K562 (cell line): ENCODE results near the gene JPT1. TPM values are rescaled to one million over a fixed set of nuclear protein-coding genes. Genes with fewer than 3 reads are reported as not detected.
A peak's percentile ranks its signal among the peaks of the same experiment; 100 is the strongest.

Experiments
- ATAC-seq: fragments of 200-7000 bp; cut with Tn5 transposase; 3 replicates; pipeline ENCODE4 v1.9.1; 2020; ENCODE audit warnings: moderate library complexity
- BruUV-seq: library from RNA; stranded (reverse); fragments of 400-500 nt; replicated peaks from 2 replicates; lab custom pipeline; 2021; lab: Mats Ljungman, UMichigan
- CTCF ChIA-PET: fragments of 300-600 bp; formaldehyde crosslinking; extraction: SDS; loops from one replicate; lab custom pipeline; 2021; ENCODE audit warnings: low intra/inter-chr PET ratio; lab: Yijun Ruan, JAX
- POLR2A ChIA-PET: fragments of 300-600, 350-650 bp; sonication (Branson Sonifier 250); formaldehyde crosslinking; extraction: SDS; loops from one replicate; lab custom pipeline; 2021; ENCODE audit warnings: antibody characterized with exemption, inconsistent platforms; lab: Yijun Ruan, JAX
- DNase-seq, 4 experiments: peaks; one replicate each; pipeline versions ENCODE4 v3.0.0 to v3.0.0-alpha.2; 2011 to 2018; ENCODE audit warnings: low spot score in 3 of 4, mixed read lengths in 3 of 4; ENCODE audit errors: extremely low read depth in 1 of 4
- FAIRE-seq: peaks from 2 replicates; lab custom pipeline; 2011; peaks lifted over from hg19 to GRCh38; lab: Jason Lieb, UNC
- H2AFZ ChIP-seq: 2 replicates; pipeline ENCODE4 v1.6.0; 2011; ENCODE audit warnings: low read depth, low read length, control low read depth, inconsistent platforms
- H3K27ac ChIP-seq: fragments of 200-600 bp; 3 replicates; pipeline ENCODE4 v1.8.0; 2011; ENCODE audit warnings: low read depth, mild to moderate bottlenecking, control low read depth, inconsistent platforms, low read length, moderate library complexity, mixed read lengths; ENCODE audit errors: extremely low read depth
- H3K27me3 ChIP-seq, 2 experiments: fragments of 300-600 bp in 1 of 2; 2 replicates in 1 of 2; 3 replicates in 1 of 2; pipeline versions ENCODE4 v1.6.0 to v1.8.0; 2011; ENCODE audit warnings: inconsistent platforms in 2 of 2, low read length in 2 of 2, mild to moderate bottlenecking in 1 of 2, mixed read lengths in 1 of 2, moderate library complexity in 1 of 2; ENCODE audit not compliant: control insufficient read depth in 2 of 2, insufficient read depth in 2 of 2
- H3K36me3 ChIP-seq: fragments of 300-600 bp; 3 replicates; pipeline ENCODE4 v1.8.0; 2011; ENCODE audit warnings: mild to moderate bottlenecking, low read length, inconsistent platforms; ENCODE audit not compliant: control insufficient read depth, insufficient read depth
- H3K4me1 ChIP-seq, 2 experiments: fragments of 200-600 bp in 1 of 2; replicated peaks in 1 of 2; 2 replicates in 1 of 2; 3 replicates in 1 of 2; pipeline versions ENCODE4 v1.5.1 to v1.8.0; 2011; ENCODE audit warnings: inconsistent platforms in 2 of 2, low read length in 2 of 2, mild to moderate bottlenecking in 1 of 2, mixed read lengths in 1 of 2, moderate library complexity in 1 of 2; ENCODE audit not compliant: control insufficient read depth in 2 of 2, insufficient read depth in 2 of 2
- H3K4me2 ChIP-seq: 2 replicates; pipeline ENCODE4 v1.6.1; 2011; ENCODE audit warnings: low read length, control low read depth, inconsistent platforms, mixed read lengths; ENCODE audit not compliant: insufficient read depth
- H3K4me3 ChIP-seq: fragments of 200-600 bp; sonication (generic), shearing (Covaris generic); 2 replicates; pipeline ENCODE4 v1.5.1; 2016; ENCODE audit warnings: control low read depth, inconsistent platforms
- H3K79me2 ChIP-seq: fragments of 200-600 bp; 3 replicates; pipeline ENCODE4 v1.8.0; 2011; ENCODE audit warnings: low read length, inconsistent platforms; ENCODE audit not compliant: control insufficient read depth, insufficient read depth
- H3K9ac ChIP-seq, 2 experiments: 2 replicates each; pipeline versions ENCODE4 v1.6.0 to v1.6.1; 2011; ENCODE audit warnings: low read depth in 2 of 2, low read length in 2 of 2, control low read depth in 1 of 2, inconsistent platforms in 1 of 2, mild to moderate bottlenecking in 1 of 2, mixed read lengths in 1 of 2; ENCODE audit not compliant: insufficient read depth in 1 of 2
- H3K9me1 ChIP-seq: one replicate; pipeline ENCODE4 v1.6.0; 2011; ENCODE audit warnings: inconsistent platforms, mild to moderate bottlenecking, low read length, moderate library complexity; ENCODE audit not compliant: control insufficient read depth, insufficient read depth
- H3K9me3 ChIP-seq: replicated peaks from 2 replicates; pipeline ENCODE4 v1.5.1; 2011; ENCODE audit warnings: low read depth, low read length, inconsistent platforms; ENCODE audit not compliant: control insufficient read depth, insufficient read depth
- H4K20me1 ChIP-seq: replicated peaks from 2 replicates; pipeline ENCODE4 v1.6.1; 2011; ENCODE audit warnings: low read length, inconsistent platforms, mixed read lengths; ENCODE audit not compliant: control insufficient read depth, insufficient read depth
- CTCF ChIP-seq, 3 experiments: IDR thresholded peaks in 2 of 3; conservative IDR thresholded peaks in 1 of 3; 2 replicates each; pipeline ENCODE4 v1.5.1; 2011 to 2012; ENCODE audit warnings: low read length in 3 of 3, mild to moderate bottlenecking in 3 of 3, control low read depth in 2 of 3, improper control_type of control experiment in 1 of 3, inconsistent platforms in 1 of 3, low read depth in 1 of 3, mixed read lengths in 1 of 3, moderate library complexity in 1 of 3; ENCODE audit not compliant: insufficient read depth in 2 of 3
- HMGN3 ChIP-seq: IDR thresholded peaks from 2 replicates; pipeline ENCODE4 v1.6.1; 2011; ENCODE audit warnings: borderline replicate concordance, low read depth, mild to moderate bottlenecking, mixed read lengths, low read length; ENCODE audit not compliant: insufficient read length; ENCODE audit errors: extremely low read depth
- L3MBTL2 ChIP-seq: fragments of 450-650 bp; IDR thresholded peaks from 2 replicates; pipeline ENCODE4 v1.6.1; 2016; ENCODE audit warnings: mild to moderate bottlenecking, moderate library complexity
- NFYB ChIP-seq: IDR thresholded peaks from 2 replicates; pipeline ENCODE4 v1.6.1; 2011; ENCODE audit warnings: mild to moderate bottlenecking, moderate library complexity; ENCODE audit not compliant: insufficient read length; ENCODE audit errors: extremely low read depth
- PHF20 ChIP-seq: fragments of 450-650 bp; IDR thresholded peaks from 2 replicates; pipeline ENCODE4 v1.6.1; 2018; ENCODE audit not compliant: partially characterized antibody
- RAD21 ChIP-seq, 2 experiments: fragments of 250-450 bp in 1 of 2; fragments of 450-650 bp in 1 of 2; sonication (Bioruptor Pico) in 1 of 2; formaldehyde crosslinking in 1 of 2; IDR thresholded peaks in 1 of 2; conservative IDR thresholded peaks in 1 of 2; 2 replicates each; pipeline versions ENCODE4 v1.4.0 to v1.8.0; 2020 to 2022; ENCODE audit warnings: mild to moderate bottlenecking in 2 of 2, moderate library complexity in 1 of 2
- RBM25 ChIP-seq: fragments of 200-400 bp; formaldehyde crosslinking; IDR thresholded peaks from 2 replicates; pipeline ENCODE4 v1.6.1; 2018; ENCODE audit warnings: low read length, low read depth, moderate library complexity; ENCODE audit not compliant: severe bottlenecking
- THAP7 ChIP-seq: fragments of 250-450 bp; sonication (Bioruptor Pico); IDR thresholded peaks from 2 replicates; pipeline ENCODE4 v1.5.0; 2021
- U2AF1 ChIP-seq: fragments of 200-400 bp; formaldehyde crosslinking; optimal IDR thresholded peaks from 2 replicates; pipeline ENCODE3; 2017; ENCODE audit warnings: mild to moderate bottlenecking, low read depth, low read length, moderate library complexity
- UBTF ChIP-seq, 2 experiments: IDR thresholded peaks; 2 replicates each; pipeline ENCODE4 v1.6.1; 2012; ENCODE audit warnings: improper control_type of control experiment in 2 of 2, low read depth in 2 of 2, low read length in 2 of 2, borderline replicate concordance in 1 of 2
- ZBTB17 ChIP-seq: fragments of 450-650 bp; formaldehyde crosslinking; IDR thresholded peaks from 2 replicates; pipeline ENCODE4 v1.4.0; 2020; ENCODE audit warnings: mild to moderate bottlenecking
- ZFP1 ChIP-seq: fragments of 450-650 bp; formaldehyde crosslinking; IDR thresholded peaks from 2 replicates; pipeline ENCODE4 v1.4.0; 2020; ENCODE audit warnings: mild to moderate bottlenecking, mixed read lengths
- WGBS: fragments of 100-300 bp; shearing (Covaris generic); methylation state at CpG from one replicate; pipeline ENCODE4 v1.1.6; 2016; ENCODE audit warnings: low coverage, mixed read lengths; ENCODE audit not compliant: insufficient coverage; ENCODE audit errors: missing lambda C conversion rate; 5-methylcytosine and 5-hydroxymethylcytosine counted together
- in situ Hi-C: fragments of 300-500 bp; cut with MboI; formaldehyde crosslinking; loops from 4 replicates; pipeline ENCODE4 v1.15.0; 2018; ENCODE audit warnings: inconsistent platforms, mixed read lengths
- intact Hi-C: fragments of 100-400 bp; cut with micrococcal nuclease; formaldehyde crosslinking; loops from 2 replicates; pipeline ENCODE4 v1.14.2; 2022
- polyA plus RNA-seq, 8 experiments: library from polyadenylated mRNA; depleted of rRNA in 4 of 8; stranded (reverse) in 5 of 8; unstranded in 3 of 8; fragments of >200 nt; fragmentation: Nextera tagmentation in 2 of 8; fragmentation: Illumina TruSeq in 1 of 8; extraction: Ambion mirVana in 2 of 8; extraction: Trizol in 1 of 8; gene quantifications; 2 replicates each; pipeline versions ENCODE4 v1.2.1 to v1.2.3, GENCODE V29; 2011 to 2014; ENCODE audit warnings: inconsistent platforms in 1 of 8, missing spikeins in 1 of 8
- total RNA-seq, 7 experiments: library from RNA; depleted of rRNA in 6 of 7; stranded (reverse); fragments of >200 nt in 6 of 7; fragmentation: Illumina TruSeq in 2 of 7; extraction: Trizol in 2 of 7; gene quantifications; 2 replicates each; pipeline versions ENCODE4 v1.2.1 to v1.2.3, GENCODE V29; 2011 to 2021; ENCODE audit warnings: low replicate concordance in 1 of 7
- TF ChIP-seq, protein P1 (sequence below): IDR thresholded peaks from 2 replicates; pipeline ENCODE4 v1.6.1; 2014; ENCODE audit warnings: antibody characterized with exemption

The JPT1 gene
- total and polyA plus RNA-seq, 9 of the 15 experiments (the other 6 are each of a cell fraction or from before 2014, with no cell fraction given): 56.7 to 292 (median 144) TPM

DNA sequence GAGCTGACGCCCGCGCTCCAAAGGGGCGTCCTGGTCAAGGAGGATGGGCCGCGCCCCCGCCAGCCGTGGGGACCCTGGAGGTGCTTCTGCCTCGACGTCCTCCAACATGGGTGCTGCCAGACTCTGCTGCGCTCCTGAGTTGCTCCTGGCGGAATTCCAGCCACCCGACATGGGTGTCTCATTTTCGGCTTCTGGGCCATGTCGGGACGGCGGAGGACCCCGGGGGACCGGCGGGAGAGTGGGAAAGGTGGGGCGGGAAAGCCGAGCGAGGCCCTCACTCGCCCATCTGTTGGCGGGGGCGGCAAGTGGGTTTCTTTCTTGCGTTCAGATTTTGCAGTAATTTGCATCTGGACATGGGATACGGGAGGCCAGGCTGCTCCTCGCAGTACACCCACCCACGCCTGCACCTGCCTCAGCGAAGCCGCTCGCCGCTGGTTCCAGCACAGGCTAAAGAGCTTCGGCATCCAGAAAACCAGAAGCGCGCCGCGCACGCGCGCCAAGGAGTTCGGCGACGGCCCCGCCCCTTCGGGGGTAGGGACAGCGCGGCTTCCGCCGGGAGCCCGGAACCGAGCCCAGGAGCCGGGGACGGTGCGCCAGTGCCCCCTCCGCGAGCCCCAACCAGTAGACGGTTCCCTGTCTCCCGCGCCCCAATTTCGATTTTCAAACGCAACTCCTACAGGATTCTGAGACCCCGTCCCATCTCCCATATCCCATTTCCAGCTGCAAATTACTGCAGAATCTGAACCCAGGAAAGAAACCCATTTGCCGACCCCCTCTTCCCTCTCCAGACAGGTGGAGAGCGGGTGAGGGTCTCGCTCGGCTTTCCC lies 44.7 kb downstream of the JPT1 start, which contains the start of gene ARMC7:
Gene ARMC7, plus strand, starts transcription at position 563 of the 827 bp plus-strand sequence. CDS start 320 bp downstream, outside the sequence.
- H3K9ac ChIP-seq: peak within 1 kb of the TSS; percentile 84 to 99
- peak within 1 kb of the TSS; percentile 98 for H3K4me2 ChIP-seq
- 3% methylated on average over 58 of the region's 68 CpGs for WGBS
- ChIA-PET CTCF (no interaction called here), POLR2A (interaction anchor here (0.6 to 3.9 kb wide), 18 partner anchors 10 to 347 kb away, joined by 3 to 38 read pairs (median 3); partner anchors contain the start of gene TMEM94)
- TSS peak; percentile 95 for BruUV-seq
- in situ Hi-C loops (loop anchor here (5.0 to 10.0 kb wide), 3 partner anchors 47 to 305 kb away; no protein-coding TSS in a partner anchor), intact Hi-C loops (loop anchor here (1.0 to 5.0 kb wide), 5 partner anchors 37 to 147 kb away; partner anchors contain the start of gene JPT1)
- H2AFZ ChIP-seq: peak within 1 kb of the TSS; percentile 94
- peak; percentile 96 to 97 (median 96) for DNase-seq
- H3K36me3 ChIP-seq: peaks cover 9% of the 10 kb centered on the region; the same call in 2 of the 3 replicates
- no peaks in the 10 kb centered on the region for H4K20me1 ChIP-seq
- peak; percentile 86 for FAIRE-seq
- no peaks in the 10 kb centered on the region for H3K9me1 ChIP-seq
- peak within 1 kb of the TSS; percentile 71 for H3K4me3 ChIP-seq
- peaks cover 35% of the 10 kb centered on the region for H3K79me2 ChIP-seq
- peak within 1 kb of the TSS; percentile 83 for H3K27ac ChIP-seq
- H3K4me1 ChIP-seq: peaks cover 8 to 33% of the 10 kb centered on the region in 2 experiments
- no peaks in the 10 kb centered on the region for H3K9me3 ChIP-seq
- peak; percentile 90 for ATAC-seq
- no peaks in the 10 kb centered on the region for H3K27me3 ChIP-seq
- TF ChIP-seq CTCF (IDR thresholded peaks at IDR 0.05 in 2 of 3, conservative IDR thresholded peaks at IDR 0.05 in 1 of 3; ENCODE audit: insufficient read depth in 2 of 3, low read depth in 1 of 3, low read length in 3 of 3) (peak in 1 of 3 experiments; percentile 24; a peak in 1 of 6 replicates), U2AF1 (no peak), L3MBTL2 (peak; percentile 83), ZBTB17 (CRISPR knock-in tag) (0 out of 2 replicates have a peak, but pooled peaks have one; percentile 37), RAD21 (CRISPR knock-in tag; conservative IDR thresholded peaks at IDR 0.05 in 1 of 2, IDR thresholded peaks at IDR 0.05 in 1 of 2) (peak in 1 of 2 experiments; percentile 44; a peak in 3 of 4 replicates), UBTF (IDR thresholded peaks at IDR 0.05; ENCODE audit: borderline replicate concordance in 1 of 2, low read depth in 2 of 2, low read length in 2 of 2) (peak; percentile 6 to 42; a peak in 1 of 4 replicates), RBM25 (no peak), HMGN3 (peak; percentile 90), NFYB (no peak), THAP7 (no peak), PHF20 (peak; percentile 13), ZFP1 (CRISPR knock-in tag) (no peak)
- TF ChIP-seq, protein P1, sequence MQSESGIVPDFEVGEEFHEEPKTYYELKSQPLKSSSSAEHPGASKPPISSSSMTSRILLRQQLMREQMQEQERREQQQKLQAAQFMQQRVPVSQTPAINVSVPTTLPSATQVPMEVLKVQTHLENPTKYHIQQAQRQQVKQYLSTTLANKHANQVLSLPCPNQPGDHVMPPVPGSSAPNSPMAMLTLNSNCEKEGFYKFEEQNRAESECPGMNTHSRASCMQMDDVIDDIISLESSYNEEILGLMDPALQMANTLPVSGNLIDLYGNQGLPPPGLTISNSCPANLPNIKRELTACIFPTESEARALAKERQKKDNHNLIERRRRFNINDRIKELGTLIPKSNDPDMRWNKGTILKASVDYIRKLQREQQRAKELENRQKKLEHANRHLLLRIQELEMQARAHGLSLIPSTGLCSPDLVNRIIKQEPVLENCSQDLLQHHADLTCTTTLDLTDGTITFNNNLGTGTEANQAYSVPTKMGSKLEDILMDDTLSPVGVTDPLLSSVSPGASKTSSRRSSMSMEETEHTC: no peak
